ENCODE data around the gene DACH2.

- TF ChIP-seq CTCF (IDR thresholded peaks at IDR 0.05) (no peak), EP300 (IDR thresholded peaks at IDR 0.05) (no peak), POLR2A (IDR thresholded peaks at IDR 0.05) (no peak)
Observed at GRCh38 chrX:86329174-86329573, 180.9 kb downstream of the DACH2 start.

Measured in ovary (tissue), 3 donors.